Activated T-cell treated with anti-CD3 and anti-CD28 coated beads, Interleukin-2, amount 50 U/mL, for 72 hours (primary cell): Measurements from ENCODE around the gene LGALS9C. TPM values are rescaled to one million over a fixed set of nuclear protein-coding genes. Genes with fewer than 3 reads are reported as not detected.
"Not testable (repeated sequence)": the region's sequence is repeated elsewhere in the genome, so short reads cannot be mapped to it uniquely, and the experiment has no call there.

ENCODE experiments used
- ATAC-seq, 2 donors: fragments of 150-1000 bp; cut with Tn5 transposase; replicated peaks in 1 of 2; 2 replicates each; pipeline ENCODE4 v1.10.0; 2021; ENCODE audit warnings: moderate library complexity in 2 of 2, mild to moderate bottlenecking in 1 of 2
- DNase-seq, 2 donors: peaks; one replicate each; pipeline ENCODE4 v3.0.0; 2021 to 2022; ENCODE audit warnings: mixed read lengths in 1 of 2
- H3K27ac Mint-ChIP-seq: one replicate; pipeline ENCODE4 v1.8.0; 2022; ENCODE audit warnings: mild to moderate bottlenecking, moderate library complexity, mixed read lengths
- H3K27me3 Mint-ChIP-seq: one replicate; pipeline ENCODE4 v1.8.0; 2022; ENCODE audit warnings: low read depth, mixed read lengths
- H3K36me3 Mint-ChIP-seq, 2 donors: one replicate each; pipeline ENCODE4 v1.8.0; 2022; ENCODE audit warnings: mixed read lengths in 2 of 2, mild to moderate bottlenecking in 1 of 2; ENCODE audit not compliant: insufficient read depth in 2 of 2
- H3K4me1 Mint-ChIP-seq: one replicate; pipeline ENCODE4 v1.8.0; 2022; ENCODE audit warnings: low read depth, mixed read lengths
- H3K4me3 Mint-ChIP-seq, 2 donors: one replicate each; pipeline ENCODE4 v1.8.0; 2022; ENCODE audit warnings: mild to moderate bottlenecking in 2 of 2, mixed read lengths in 2 of 2, moderate library complexity in 2 of 2
- H3K9me3 Mint-ChIP-seq, 2 donors: one replicate each; pipeline ENCODE4 v1.8.0; 2022; ENCODE audit warnings: mixed read lengths in 2 of 2
- total RNA-seq, 2 donors: library from RNA; stranded (reverse); gene quantifications; one replicate each; pipeline ENCODE4 v1.2.3, GENCODE V29; 2022

Gene LGALS9C
- total RNA-seq, 2 donors from 2014 or later: not detected

DNA sequence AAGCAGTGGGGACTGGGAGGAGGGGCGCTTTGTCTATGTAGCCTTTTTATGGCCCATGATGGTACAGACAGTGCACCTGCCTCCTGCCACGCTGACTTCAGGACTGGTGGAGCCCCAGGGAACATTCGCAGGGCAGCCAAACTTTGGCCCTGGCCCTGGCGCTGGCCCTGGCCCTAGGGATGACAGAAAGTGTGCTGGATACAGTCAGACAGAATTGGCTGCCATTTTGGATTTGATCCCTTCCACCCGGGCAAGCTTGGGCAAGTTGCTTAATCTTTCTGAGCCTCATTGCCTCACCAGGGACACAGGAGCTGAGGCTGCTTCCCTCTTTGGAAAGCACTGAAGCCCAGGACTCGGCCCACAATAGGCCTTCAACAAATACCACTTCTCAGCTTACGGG, 13.4 kb downstream of the LGALS9C start:
- not testable (repeated sequence) for H3K27me3 Mint-ChIP-seq, ATAC-seq, H3K4me3 Mint-ChIP-seq, H3K9me3 Mint-ChIP-seq, H3K36me3 Mint-ChIP-seq, H3K27ac Mint-ChIP-seq, DNase-seq, H3K4me1 Mint-ChIP-seq

DNA sequence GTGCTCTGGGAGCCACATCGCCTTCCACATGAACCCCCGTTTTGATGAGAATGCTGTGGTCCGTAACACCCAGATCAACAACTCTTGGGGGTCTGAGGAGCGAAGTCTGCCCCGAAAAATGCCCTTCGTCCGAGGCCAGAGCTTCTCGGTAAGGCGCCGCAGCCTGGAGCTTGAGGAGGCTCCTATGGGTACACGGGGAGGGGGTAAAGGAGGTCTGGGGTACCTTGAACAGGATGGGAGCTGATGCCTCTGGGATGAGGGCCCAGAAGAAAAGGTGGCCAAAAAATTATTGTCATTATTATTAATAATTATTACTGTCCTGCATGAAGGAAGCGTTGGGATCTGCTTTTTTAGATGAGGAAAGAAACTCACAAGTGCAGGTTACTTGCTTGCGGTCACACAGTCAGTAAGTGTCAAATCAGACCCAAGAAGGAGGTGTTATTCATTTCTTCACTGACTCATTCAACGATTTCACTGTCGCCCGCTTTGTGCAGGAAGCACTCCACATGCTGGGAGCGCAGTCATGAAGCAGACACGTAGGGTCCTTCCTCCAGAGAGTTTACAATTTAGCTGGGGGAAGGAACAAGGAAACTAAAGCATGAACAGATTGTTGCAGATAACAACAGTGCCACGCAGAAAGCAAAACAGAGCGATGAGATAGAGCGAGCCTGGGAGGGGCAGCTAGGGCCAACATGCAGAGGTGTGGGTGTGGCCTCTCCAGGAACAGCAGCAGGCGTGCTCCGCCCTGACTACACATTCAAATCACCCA, 16.3 kb downstream of the LGALS9C start:
- Mint-ChIP-seq H3K27ac (peak overlapping the region; percentile 57), H3K4me3 (peak overlapping the region in 1 of 2 donors; percentile 71)
- not testable (repeated sequence) for H3K36me3 Mint-ChIP-seq, H3K27me3 Mint-ChIP-seq, H3K9me3 Mint-ChIP-seq, H3K4me1 Mint-ChIP-seq
- DNase-seq: peak in 1 of 2 donors; percentile 42
- peak; percentile 86 to 98 for ATAC-seq

DNA sequence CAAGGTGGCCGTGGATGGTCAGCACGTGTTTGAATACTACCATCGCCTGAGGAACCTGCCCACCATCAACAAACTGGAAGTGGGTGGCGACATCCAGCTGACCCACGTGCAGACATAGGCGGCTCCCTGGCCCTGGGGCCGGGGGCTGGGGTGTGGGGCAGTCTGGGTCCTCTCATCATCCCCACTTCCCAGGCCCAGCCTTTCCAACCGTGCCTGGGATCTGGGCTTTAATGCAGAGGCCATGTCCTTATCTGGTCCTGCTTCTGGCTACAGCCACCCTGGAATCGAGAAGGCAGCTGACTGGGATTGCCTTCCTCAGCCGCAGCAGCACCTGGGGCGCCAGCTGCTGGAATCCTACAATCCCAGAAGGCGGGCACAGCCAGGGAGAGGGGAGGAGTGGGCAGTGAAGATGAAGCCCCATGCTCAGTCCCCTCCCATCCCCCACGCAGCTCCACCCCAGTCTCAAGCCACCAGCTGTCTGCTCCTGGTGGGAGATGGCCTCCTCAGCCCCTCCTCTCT, 17.7 kb downstream of the LGALS9C start:
- H3K27ac Mint-ChIP-seq: not testable (repeated sequence)

DNA sequence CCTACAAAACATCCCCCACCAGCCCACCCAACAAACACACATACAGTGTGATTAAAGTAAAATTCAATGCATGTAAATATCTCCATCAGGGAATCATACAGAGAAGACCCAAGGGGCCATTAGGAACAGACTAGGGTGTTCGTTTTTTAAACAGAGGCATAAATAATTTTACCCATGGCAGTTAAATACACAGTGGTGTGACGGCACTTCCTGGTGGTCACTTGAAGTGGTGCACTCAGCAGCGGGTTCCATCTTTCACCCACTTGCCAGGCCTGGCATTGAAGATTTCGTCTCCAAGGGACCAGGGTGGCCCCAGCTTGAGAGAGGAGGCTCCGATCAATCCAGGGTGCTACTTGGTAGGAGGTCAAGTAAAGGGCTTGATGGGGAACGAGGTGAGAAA, 20.5 kb downstream of the LGALS9C start:
- H3K36me3 Mint-ChIP-seq, H3K4me1 Mint-ChIP-seq, H3K27ac Mint-ChIP-seq, H3K9me3 Mint-ChIP-seq, ATAC-seq, H3K27me3 Mint-ChIP-seq, H3K4me3 Mint-ChIP-seq, DNase-seq: not testable (repeated sequence)

More for the DNA sequence above, 17.7 kb downstream of the LGALS9C start:
- ATAC-seq, H3K4me3 Mint-ChIP-seq, DNase-seq, H3K4me1 Mint-ChIP-seq, H3K36me3 Mint-ChIP-seq, H3K27me3 Mint-ChIP-seq, H3K9me3 Mint-ChIP-seq: not testable (repeated sequence)

DNA sequence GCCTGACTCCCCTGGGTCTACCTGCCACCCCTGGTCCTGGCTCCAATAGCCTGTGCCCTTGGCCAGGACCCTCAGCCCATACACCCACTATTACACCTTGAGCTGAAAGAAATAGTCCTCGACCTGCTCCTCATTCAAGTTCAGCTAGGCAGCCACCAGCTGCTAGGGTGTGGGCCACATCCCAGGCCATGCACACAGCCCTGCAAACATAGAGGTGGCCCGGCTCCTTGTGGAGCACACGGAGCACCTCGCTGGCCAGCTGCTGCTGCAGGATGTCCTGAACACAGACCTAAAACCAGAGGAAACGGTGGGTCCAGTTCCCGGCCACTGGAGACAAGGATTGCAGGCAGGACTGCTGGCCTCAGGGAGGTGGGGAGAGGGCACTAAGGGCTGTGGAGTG, 22.5 kb downstream of the LGALS9C start:
- H3K27me3 Mint-ChIP-seq, H3K4me1 Mint-ChIP-seq, ATAC-seq, H3K36me3 Mint-ChIP-seq, H3K9me3 Mint-ChIP-seq, H3K4me3 Mint-ChIP-seq, DNase-seq, H3K27ac Mint-ChIP-seq: not testable (repeated sequence)

DNA sequence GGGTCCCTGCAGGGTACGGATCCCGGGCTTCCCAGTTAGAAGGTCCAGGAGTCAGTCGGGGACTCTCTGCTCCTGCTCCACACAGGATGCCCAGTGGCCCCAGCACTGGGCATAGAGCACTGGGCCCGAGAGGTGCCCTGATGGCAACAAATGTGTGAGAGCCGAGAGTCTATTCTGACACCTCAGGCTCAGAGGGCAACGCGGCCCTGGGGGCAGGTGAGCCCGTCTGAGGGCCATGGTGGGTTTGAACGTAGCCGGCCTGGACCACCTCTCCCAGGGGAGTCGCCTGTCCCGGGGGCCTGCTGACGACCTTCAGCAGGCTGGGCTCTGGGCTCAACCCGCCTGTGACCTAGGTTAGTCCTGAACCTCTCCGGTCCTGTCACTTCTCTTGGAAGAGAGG, 23.2 kb downstream of the LGALS9C start:
- H3K4me1 Mint-ChIP-seq, H3K27me3 Mint-ChIP-seq, ATAC-seq, H3K27ac Mint-ChIP-seq, H3K9me3 Mint-ChIP-seq, H3K4me3 Mint-ChIP-seq, DNase-seq, H3K36me3 Mint-ChIP-seq: not testable (repeated sequence)

DNA sequence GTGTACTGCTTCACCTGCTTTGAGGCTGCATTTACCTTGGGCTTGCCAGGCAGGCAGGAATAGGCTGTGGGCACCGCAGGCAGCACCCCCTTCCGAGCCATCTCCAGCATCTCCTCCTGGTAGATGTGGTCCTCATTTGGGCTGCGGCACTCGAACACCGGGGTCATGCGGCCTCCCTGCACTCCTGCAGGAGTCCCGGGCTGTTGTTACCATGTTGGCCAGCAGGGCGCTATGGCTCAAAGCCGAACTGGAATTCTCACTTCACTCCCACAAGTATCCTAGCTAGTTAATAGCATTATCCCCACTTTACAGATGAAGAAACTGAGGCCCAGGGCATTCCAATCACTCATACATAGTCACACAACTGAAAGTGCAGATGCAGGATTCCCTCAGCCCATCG, 23.7 kb downstream of the LGALS9C start:
- DNase-seq, H3K4me3 Mint-ChIP-seq, ATAC-seq, H3K27me3 Mint-ChIP-seq, H3K36me3 Mint-ChIP-seq, H3K9me3 Mint-ChIP-seq, H3K27ac Mint-ChIP-seq, H3K4me1 Mint-ChIP-seq: not testable (repeated sequence)

DNA sequence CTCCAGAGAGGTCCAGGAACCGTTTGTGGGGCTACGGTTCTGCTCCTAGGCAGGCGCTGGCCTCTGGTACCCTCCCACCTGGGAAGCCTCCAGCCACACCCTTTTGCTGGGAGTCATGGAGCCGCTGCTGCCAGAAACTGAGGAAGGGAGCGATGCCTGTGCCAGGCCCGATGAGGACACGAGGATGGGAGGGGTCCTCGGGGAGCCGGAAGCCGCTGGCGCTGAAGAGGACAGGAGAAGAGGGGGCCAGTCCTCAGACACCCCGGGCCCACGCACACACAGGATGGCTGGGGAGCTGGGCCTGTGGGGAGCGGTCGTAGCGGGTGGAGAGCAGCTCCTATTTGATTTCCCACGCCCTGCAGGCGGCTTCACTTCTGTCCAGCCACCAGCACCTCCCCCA, 24.2 kb downstream of the LGALS9C start:
- not testable (repeated sequence) for DNase-seq, H3K4me1 Mint-ChIP-seq, H3K36me3 Mint-ChIP-seq, H3K4me3 Mint-ChIP-seq, ATAC-seq, H3K27me3 Mint-ChIP-seq, H3K9me3 Mint-ChIP-seq, H3K27ac Mint-ChIP-seq

DNA sequence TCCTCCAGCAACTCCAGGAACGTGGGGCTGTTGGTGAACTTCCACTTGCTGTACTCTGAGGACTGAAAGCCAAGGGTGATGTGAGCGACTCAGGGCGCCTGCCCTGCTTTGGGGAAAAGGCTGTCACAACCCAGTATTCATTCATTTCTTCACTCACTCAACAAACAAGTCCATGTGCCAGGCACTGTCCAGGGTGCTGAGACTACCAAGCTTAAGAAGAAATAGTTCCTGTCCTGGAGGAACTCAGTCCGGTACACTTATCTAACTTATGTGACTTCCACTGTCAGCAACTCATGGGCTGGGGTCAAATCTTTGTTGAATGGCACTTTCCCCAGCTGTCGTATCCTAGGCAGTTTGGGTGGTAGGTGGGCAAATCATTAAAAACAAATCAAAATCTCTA, 26.6 kb downstream of the LGALS9C start:
- not testable (repeated sequence) for H3K9me3 Mint-ChIP-seq, H3K4me3 Mint-ChIP-seq, H3K4me1 Mint-ChIP-seq, DNase-seq, ATAC-seq, H3K27ac Mint-ChIP-seq, H3K27me3 Mint-ChIP-seq, H3K36me3 Mint-ChIP-seq

DNA sequence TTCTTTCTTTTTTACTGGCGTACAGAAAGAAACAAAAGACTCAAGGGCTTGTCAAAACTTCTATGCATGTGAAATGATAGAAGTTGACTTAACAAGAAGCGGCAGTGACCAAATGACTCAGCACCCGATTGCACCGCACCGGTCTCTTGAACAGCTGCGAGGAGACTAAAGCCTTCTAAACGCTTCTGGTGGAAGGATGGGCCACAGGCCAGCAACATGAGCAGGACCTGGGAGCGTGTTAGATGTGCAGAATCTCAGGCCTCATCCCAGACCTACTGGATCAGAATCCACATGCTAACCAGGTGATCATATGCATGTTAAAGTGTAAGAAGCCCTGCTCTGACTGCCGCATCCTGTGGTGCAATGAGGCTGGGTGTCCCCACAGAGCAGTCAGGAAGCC, 31.1 kb downstream of the LGALS9C start:
- H3K9me3 Mint-ChIP-seq, ATAC-seq, H3K27me3 Mint-ChIP-seq, H3K4me1 Mint-ChIP-seq, H3K36me3 Mint-ChIP-seq, DNase-seq, H3K4me3 Mint-ChIP-seq, H3K27ac Mint-ChIP-seq: not testable (repeated sequence)

DNA sequence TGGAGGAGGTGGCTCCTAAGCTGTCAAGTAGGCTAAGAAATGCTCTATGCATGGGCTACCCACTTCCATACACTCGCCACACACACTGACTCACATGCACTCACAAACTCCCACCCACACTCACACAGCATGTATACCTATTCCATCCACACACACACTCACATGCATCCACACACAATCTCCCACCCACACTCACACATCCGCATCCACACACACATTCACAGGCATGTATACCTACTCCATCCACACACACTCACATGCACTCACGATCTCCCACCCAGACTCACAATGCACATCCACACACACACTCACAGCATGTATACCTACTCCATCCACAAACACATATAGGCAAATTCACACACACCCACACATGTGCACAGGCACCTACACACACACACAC, 32.1 kb downstream of the LGALS9C start:
- not testable (repeated sequence) for H3K27ac Mint-ChIP-seq, H3K36me3 Mint-ChIP-seq, DNase-seq, H3K27me3 Mint-ChIP-seq, H3K9me3 Mint-ChIP-seq, ATAC-seq, H3K4me3 Mint-ChIP-seq, H3K4me1 Mint-ChIP-seq

DNA sequence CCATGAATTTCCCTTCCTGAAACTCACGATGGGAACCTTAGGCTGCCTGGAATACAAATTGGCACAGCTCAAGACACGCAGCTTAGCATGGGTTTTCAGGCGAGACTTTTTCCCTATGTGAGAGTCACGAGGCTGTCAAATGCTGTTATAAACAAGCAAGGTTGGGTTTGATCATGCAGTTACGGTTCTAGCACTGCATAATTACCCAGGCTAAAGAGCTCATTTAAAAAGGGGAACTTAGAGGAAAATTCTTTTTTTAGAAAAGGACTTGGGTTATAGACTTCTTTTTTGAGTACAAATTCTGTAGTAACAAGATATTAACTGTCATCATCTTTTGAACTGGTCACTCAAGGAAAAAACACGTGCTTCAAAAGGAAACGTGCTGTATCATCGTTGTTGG, 44.5 kb downstream of the LGALS9C start:
- not testable (repeated sequence) for H3K4me3 Mint-ChIP-seq, H3K9me3 Mint-ChIP-seq, H3K27me3 Mint-ChIP-seq, H3K4me1 Mint-ChIP-seq, H3K27ac Mint-ChIP-seq, H3K36me3 Mint-ChIP-seq, ATAC-seq, DNase-seq

DNA sequence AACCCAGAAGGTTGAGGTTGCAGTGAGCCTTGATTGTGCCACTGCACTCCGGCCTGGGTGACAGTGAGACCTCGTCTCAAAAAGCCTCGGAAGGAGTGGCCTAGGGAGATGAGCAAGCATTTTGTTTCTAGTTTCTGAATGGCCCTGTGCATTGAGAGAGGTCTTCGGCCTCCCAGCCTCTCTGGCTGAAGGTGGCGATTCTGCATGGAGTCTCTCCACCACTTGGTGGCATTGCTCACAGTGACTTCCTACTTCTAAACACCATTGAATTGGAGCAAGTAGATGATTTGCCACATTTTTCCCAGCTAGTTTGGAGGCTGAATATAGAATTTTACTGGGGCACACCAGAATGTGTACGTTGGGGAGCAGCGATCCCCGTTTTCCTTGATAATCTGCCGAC, 48.4 kb downstream of the LGALS9C start:
- H3K27me3 Mint-ChIP-seq, ATAC-seq, H3K27ac Mint-ChIP-seq, H3K4me1 Mint-ChIP-seq, H3K4me3 Mint-ChIP-seq, H3K9me3 Mint-ChIP-seq, DNase-seq, H3K36me3 Mint-ChIP-seq: not testable (repeated sequence)

DNA sequence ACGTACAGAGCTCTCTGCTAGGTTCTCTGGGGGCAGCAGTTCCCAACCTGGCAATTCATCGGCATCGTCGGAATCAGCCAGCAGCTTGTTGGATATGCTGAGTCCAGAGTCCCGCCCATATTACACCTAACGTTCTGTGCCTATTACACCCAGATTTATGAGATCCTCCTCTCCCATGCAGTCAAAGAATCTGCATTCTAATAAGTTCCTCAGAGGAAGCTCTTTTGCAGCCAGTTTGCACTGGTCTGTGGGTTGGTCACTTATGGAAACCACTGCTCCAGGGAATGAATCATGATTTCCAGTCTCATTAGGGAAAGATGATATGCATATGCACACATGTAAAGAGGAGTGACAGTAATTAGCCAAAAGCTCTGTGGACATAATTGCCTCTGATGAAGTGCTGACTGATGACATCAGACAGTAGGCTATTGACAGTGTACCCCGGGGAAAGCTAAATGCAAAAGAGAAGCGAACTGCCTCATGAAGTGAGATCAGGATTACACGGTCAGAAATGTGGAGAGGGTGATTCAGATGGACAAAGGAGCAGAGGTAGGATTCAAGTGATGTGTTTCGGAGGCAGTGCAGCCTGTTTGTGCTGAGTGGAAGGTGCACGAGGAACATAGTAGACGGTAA, 49.7 kb downstream of the LGALS9C start:
- not testable (repeated sequence) for H3K4me1 Mint-ChIP-seq, H3K27me3 Mint-ChIP-seq, ATAC-seq, H3K36me3 Mint-ChIP-seq, H3K27ac Mint-ChIP-seq, H3K9me3 Mint-ChIP-seq, H3K4me3 Mint-ChIP-seq, DNase-seq
